Fibroblast of skin of right quadriceps (primary cell): ENCODE data around the gene ANXA2.
"Not testable (repeated sequence)": the region's sequence is repeated elsewhere in the genome, so short reads cannot be mapped to it uniquely, and the experiment has no call there.

Experiments used
- DNase-seq: peaks from one replicate; pipeline ENCODE4 v3.0.0-alpha.2; 2013

The ANXA2 gene

GRCh38 chr15:60397772-60398445 lies at the start of gene ANXA2:
Gene ANXA2 (minus strand): TSS chr15:60397986. CDS start chr15:60386075, 11,911 bp downstream.
- peak; percentile 94 for DNase-seq

GRCh38 chr15:60444289-60444912 lies 46.6 kb upstream of the ANXA2 start:
- DNase-seq, result peak; percentile 53

- peak; percentile 57 for DNase-seq
Measured at GRCh38 chr15:60442763-60443162, 45.0 kb upstream of the ANXA2 start.

GRCh38 chr15:60442031-60442650 lies 44.4 kb upstream of the ANXA2 start:
- DNase-seq, result no peak

GRCh38 chr15:60441331-60441730 lies 43.5 kb upstream of the ANXA2 start:
- no peak for DNase-seq

GRCh38 chr15:60438646-60439045 lies 40.9 kb upstream of the ANXA2 start:
- DNase-seq, result no peak

- DNase-seq, result no peak
Measured at GRCh38 chr15:60428935-60429334, 31.1 kb upstream of the ANXA2 start.

GRCh38 chr15:60426870-60427508 lies 29.2 kb upstream of the ANXA2 start:
- DNase-seq, result peak; percentile 80

- no peak for DNase-seq
Measured at GRCh38 chr15:60425461-60425860, 27.7 kb upstream of the ANXA2 start.

GRCh38 chr15:60424006-60424405 lies 26.2 kb upstream of the ANXA2 start:
- no peak for DNase-seq

GRCh38 chr15:60423537-60423936 lies 25.8 kb upstream of the ANXA2 start:
- DNase-seq, result peak; percentile 94

- peak; percentile 93 for DNase-seq
Measured at GRCh38 chr15:60421544-60421943, 23.8 kb upstream of the ANXA2 start.

GRCh38 chr15:60420203-60420716 lies 22.5 kb upstream of the ANXA2 start:
- DNase-seq, result no peak

- DNase-seq, result peak; percentile 54
Measured at GRCh38 chr15:60419753-60420152, 22.0 kb upstream of the ANXA2 start.

- no peak for DNase-seq
Measured at GRCh38 chr15:60418096-60418495, 20.3 kb upstream of the ANXA2 start.

GRCh38 chr15:60417112-60417511 lies 19.3 kb upstream of the ANXA2 start:
- no peak for DNase-seq

- DNase-seq, result no peak
Measured at GRCh38 chr15:60416484-60416883, 18.7 kb upstream of the ANXA2 start.

- DNase-seq, result peak; percentile 45
Measured at GRCh38 chr15:60414016-60414682, 16.4 kb upstream of the ANXA2 start.

- DNase-seq, result peak; percentile 54
Measured at GRCh38 chr15:60413231-60413824, 15.5 kb upstream of the ANXA2 start.

- not testable (repeated sequence) for DNase-seq
Measured at GRCh38 chr15:60412807-60413206, 15.0 kb upstream of the ANXA2 start.

GRCh38 chr15:60411774-60412425 lies 14.1 kb upstream of the ANXA2 start:
- no peak for DNase-seq

GRCh38 chr15:60410350-60410749 lies 12.6 kb upstream of the ANXA2 start:
- DNase-seq, result not testable (repeated sequence)
